Common myeloid progenitor, CD34-positive (primary cell): ENCODE data around the gene RGPD3.

Experiments used
- CTCF ChIA-PET: fragments of 350-600 bp; sonication (Branson Sonifier 250); formaldehyde crosslinking; loops from one replicate; lab custom pipeline; 2021; ENCODE audit warnings: antibody characterized with exemption; lab: Charles Lee
- POLR2A ChIA-PET: fragments of 350-600 bp; sonication (Branson Sonifier 250); formaldehyde crosslinking; loops from one replicate; lab custom pipeline; 2021; ENCODE audit warnings: antibody characterized with exemption; lab: Charles Lee
- DNase-seq, 3 donors: peaks; one replicate each; pipeline versions ENCODE4 v3.0.0 to v3.0.0-alpha.2; 2013
- H3K27ac ChIP-seq, 2 experiments: 1 replicate in 1 of 2; 2 replicates in 1 of 2; pipeline ENCODE4 v1.7.0; 2013; ENCODE audit warnings: inconsistent platforms in 2 of 2, low read length in 2 of 2, mild to moderate bottlenecking in 2 of 2, low read depth in 1 of 2, moderate library complexity in 1 of 2; ENCODE audit not compliant: severe bottlenecking in 2 of 2, insufficient read depth in 1 of 2, poor library complexity in 1 of 2
- H3K27me3 ChIP-seq, 5 experiments: replicated peaks in 2 of 5; 1 replicate in 3 of 5; 2 replicates in 2 of 5; pipeline versions ENCODE4 v1.6.1 to v1.7.0; 2013; ENCODE audit warnings: low read length in 4 of 5, mild to moderate bottlenecking in 2 of 5, moderate library complexity in 2 of 5, inconsistent platforms in 1 of 5; ENCODE audit not compliant: insufficient read depth in 5 of 5, control insufficient read depth in 4 of 5
- H3K36me3 ChIP-seq, 4 experiments: 1 replicate in 2 of 4; 2 replicates in 2 of 4; pipeline versions ENCODE4 v1.6.1 to v1.7.0; 2013; ENCODE audit warnings: low read length in 3 of 4, control low read depth in 1 of 4, mild to moderate bottlenecking in 1 of 4; ENCODE audit not compliant: control insufficient read depth in 4 of 4, insufficient read depth in 4 of 4
- H3K4me1 ChIP-seq, 4 experiments: 1 replicate in 3 of 4; 2 replicates in 1 of 4; pipeline versions ENCODE4 v1.6.1 to v1.7.1; 2013; ENCODE audit warnings: low read length in 3 of 4, mild to moderate bottlenecking in 3 of 4, control low read depth in 1 of 4, inconsistent platforms in 1 of 4, moderate library complexity in 1 of 4; ENCODE audit not compliant: control insufficient read depth in 4 of 4, insufficient read depth in 4 of 4; ENCODE audit errors: control extremely low read depth in 1 of 4
- H3K4me3 ChIP-seq, 7 experiments: 1 replicate in 4 of 7; 2 replicates in 3 of 7; pipeline versions ENCODE4 v1.5.1 to v1.7.0; 2013; ENCODE audit warnings: mild to moderate bottlenecking in 7 of 7, low read length in 6 of 7, moderate library complexity in 6 of 7, inconsistent platforms in 2 of 7, low read depth in 2 of 7, control low read depth in 1 of 7; ENCODE audit not compliant: insufficient read depth in 4 of 7, control insufficient read depth in 1 of 7; ENCODE audit errors: extremely low read depth in 1 of 7
- H3K9me3 ChIP-seq, 5 experiments: 1 replicate in 4 of 5; 2 replicates in 1 of 5; pipeline versions ENCODE4 v1.6.1 to v1.7.1; 2013; ENCODE audit warnings: low read length in 4 of 5, mild to moderate bottlenecking in 2 of 5, inconsistent platforms in 1 of 5, low read depth in 1 of 5, moderate library complexity in 1 of 5; ENCODE audit not compliant: control insufficient read depth in 4 of 5, insufficient read depth in 2 of 5; ENCODE audit errors: control extremely low read depth in 1 of 5
- WGBS: methylation state at CpG from one replicate; pipeline ENCODE4 v1.1.5; 2013; ENCODE audit not compliant: insufficient coverage; 5-methylcytosine and 5-hydroxymethylcytosine counted together

Gene RGPD3

GRCh38 chr2:106362789-106363188 is 105.4 kb downstream of the RGPD3 start:
- DNase-seq = no peak
- Histone ChIP-seq H3K4me1 (no peaks in the 10 kb centered on the region), H3K27me3 (no peaks in the 10 kb centered on the region), H3K4me3 (no peak overlapping the region), H3K9me3 (peaks cover 0 to 7% (median 0%) of the 10 kb centered on the region in 5 experiments), H3K27ac (no peak overlapping the region), H3K36me3 (no peaks in the 10 kb centered on the region)
- no CpG with 5 or more reads among the region's 1 CpG for WGBS
- ChIA-PET POLR2A (no interaction called here), CTCF (no interaction called here)

GRCh38 chr2:106359512-106359911 is 108.7 kb downstream of the RGPD3 start:
- POLR2A ChIA-PET = no interaction called here
- peaks cover 0 to 2% (median 0%) of the 10 kb centered on the region in 5 experiments for H3K9me3 ChIP-seq
- no peaks in the 10 kb centered on the region for H3K36me3 ChIP-seq
- CTCF ChIA-PET = no interaction called here
- no peak for DNase-seq
- WGBS = 96% methylated on average over 6 of the region's 7 CpGs
- no peak overlapping the region for H3K27ac ChIP-seq
- H3K4me1 ChIP-seq = no peaks in the 10 kb centered on the region
- no peaks in the 10 kb centered on the region for H3K27me3 ChIP-seq
- H3K4me3 ChIP-seq = no peak overlapping the region

- H3K27me3 ChIP-seq = no peaks in the 10 kb centered on the region
- H3K4me3 ChIP-seq = no peak overlapping the region
- 87% methylated on average over 5 of the region's 6 CpGs for WGBS
- no peak overlapping the region for H3K27ac ChIP-seq
- POLR2A ChIA-PET = no interaction called here
- H3K4me1 ChIP-seq = peaks cover 0 to 4% (median 0%) of the 10 kb centered on the region in 4 experiments
- H3K36me3 ChIP-seq = no peaks in the 10 kb centered on the region
- CTCF ChIA-PET = no interaction called here
- DNase-seq = no peak
- peaks cover 0 to 2% (median 0%) of the 10 kb centered on the region in 5 experiments for H3K9me3 ChIP-seq
These were observed 109.7 kb downstream of the RGPD3 start for GRCh38 chr2:106358521-106358920.

GRCh38 chr2:106358081-106358480 is 110.1 kb downstream of the RGPD3 start:
- H3K4me3 ChIP-seq = no peak overlapping the region
- DNase-seq = no peak
- ChIA-PET POLR2A (no interaction called here), CTCF (no interaction called here)
- no peaks in the 10 kb centered on the region for H3K36me3 ChIP-seq
- no peak overlapping the region for H3K27ac ChIP-seq
- H3K9me3 ChIP-seq = peaks cover 0 to 2% (median 0%) of the 10 kb centered on the region in 5 experiments
- peaks cover 0 to 4% (median 0%) of the 10 kb centered on the region in 4 experiments for H3K4me1 ChIP-seq
- WGBS = 94% methylated on average over 5 of the region's 5 CpGs
- H3K27me3 ChIP-seq = no peaks in the 10 kb centered on the region

DNA sequence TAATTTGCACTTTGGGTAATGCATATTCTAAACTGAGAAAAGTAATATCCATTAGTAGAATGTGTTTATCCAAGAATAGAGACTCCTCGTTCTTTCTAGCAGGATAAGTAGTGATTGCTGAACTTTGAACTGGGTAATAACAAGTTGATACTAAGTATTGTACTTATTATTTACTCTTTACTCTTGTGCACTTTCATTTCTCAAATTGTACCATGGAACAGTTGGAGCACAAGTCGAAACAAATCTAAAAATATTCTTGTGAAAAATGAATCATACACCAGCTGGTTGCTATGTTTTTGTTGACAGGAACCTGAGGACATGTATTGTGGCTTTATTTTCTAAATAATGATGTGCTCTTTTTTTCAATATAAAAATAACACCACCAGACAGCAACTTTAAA is 111.9 kb downstream of the RGPD3 start:
- CTCF ChIA-PET = no interaction called here
- Histone ChIP-seq H3K4me3 (no peak overlapping the region), H3K4me1 (peaks cover 0 to 4% (median 0%) of the 10 kb centered on the region in 4 experiments), H3K9me3 (peaks cover 0 to 2% (median 0%) of the 10 kb centered on the region in 5 experiments), H3K27ac (no peak overlapping the region), H3K36me3 (no peaks in the 10 kb centered on the region), H3K27me3 (no peaks in the 10 kb centered on the region)
- peak in 1 of 3 donors; percentile 4 for DNase-seq
- no CpG with 5 or more reads among the region's 2 CpGs for WGBS
- POLR2A ChIA-PET = interaction anchor here (1.3 kb wide), 1 partner anchor 228 kb away, joined by 3 read pairs; no protein-coding TSS in a partner anchor

DNA sequence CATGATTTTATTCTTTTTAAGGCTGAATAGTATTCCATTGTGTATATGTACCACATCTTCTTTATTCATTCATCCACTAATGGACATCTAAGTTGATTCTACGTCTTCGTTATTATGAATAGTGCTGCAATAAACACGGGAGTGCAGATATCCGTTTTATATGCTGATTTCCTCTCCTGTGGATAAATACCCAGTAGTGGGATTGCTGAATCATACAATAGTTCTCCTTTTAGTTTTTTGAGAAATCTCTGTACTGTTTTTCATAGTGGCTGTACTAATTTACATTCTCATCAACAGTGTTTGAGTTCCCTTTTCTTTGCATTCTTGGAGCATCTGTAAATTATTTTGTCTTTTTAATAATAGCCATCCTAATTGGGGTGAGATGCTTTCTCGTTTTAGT is 114.5 kb downstream of the RGPD3 start:
- CTCF ChIA-PET = interaction anchor here (2.1 kb wide), 1 partner anchor 13 kb away, joined by 6 read pairs; no protein-coding TSS in a partner anchor
- no peak overlapping the region for H3K4me3 ChIP-seq
- H3K4me1 ChIP-seq = peaks cover 0 to 4% (median 0%) of the 10 kb centered on the region in 4 experiments
- no peaks in the 10 kb centered on the region for H3K36me3 ChIP-seq
- H3K27ac ChIP-seq = no peak overlapping the region
- 0% methylated on average over 4 of the region's 5 CpGs for WGBS
- POLR2A ChIA-PET = no interaction called here
- no peaks in the 10 kb centered on the region for H3K27me3 ChIP-seq
- DNase-seq = peak; percentile 26 to 75 (median 63)
- H3K9me3 ChIP-seq = peaks cover 0 to 2% (median 0%) of the 10 kb centered on the region in 5 experiments

DNA sequence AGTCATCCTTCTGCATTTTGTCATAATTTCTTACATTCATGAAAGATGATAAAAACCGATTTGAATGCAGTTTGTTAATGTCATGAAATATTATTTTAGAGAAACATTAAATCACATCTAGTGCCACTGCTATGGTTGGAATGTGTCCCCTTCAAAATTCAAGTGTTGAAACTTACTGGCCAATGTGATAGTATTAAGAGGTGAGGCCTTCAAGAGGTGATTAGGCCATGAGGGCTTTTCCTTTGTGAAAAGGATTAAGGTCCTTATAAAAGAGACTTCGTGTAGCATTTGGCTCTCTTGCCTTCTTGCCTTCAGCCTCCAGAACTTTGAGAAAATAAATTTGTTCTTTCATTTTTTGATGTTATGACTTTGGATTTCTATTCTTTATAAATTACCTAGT is 117.2 kb downstream of the RGPD3 start:
- no CpG with 5 or more reads among the region's 2 CpGs for WGBS
- CTCF ChIA-PET = interaction anchor here (1.5 kb wide), 1 partner anchor 16 kb away, joined by 3 read pairs; no protein-coding TSS in a partner anchor
- POLR2A ChIA-PET = no interaction called here

More for the DNA sequence above, 117.2 kb downstream of the RGPD3 start:
- peaks cover 0 to 4% (median 0%) of the 10 kb centered on the region in 4 experiments for H3K4me1 ChIP-seq
- H3K4me3 ChIP-seq = no peak overlapping the region
- H3K36me3 ChIP-seq = no peaks in the 10 kb centered on the region
- no peak for DNase-seq
- peaks cover 0 to 2% (median 0%) of the 10 kb centered on the region in 5 experiments for H3K9me3 ChIP-seq
- H3K27ac ChIP-seq = no peak overlapping the region
- no peaks in the 10 kb centered on the region for H3K27me3 ChIP-seq
